WERI-Rb-1 (cell line): ENCODE measurements around the gene METTL15.

Experiments
- DNase-seq: peaks from one replicate; pipeline ENCODE4 v3.0.0-alpha.2; 2020
- H3K27ac ChIP-seq: fragments of 250-450 bp; sonication (Bioruptor Pico); 2 replicates; pipeline ENCODE4 v1.5.1; 2020; ENCODE audit warnings: mild to moderate bottlenecking, moderate library complexity
- H3K27me3 ChIP-seq: fragments of 250-450 bp; sonication (Bioruptor Pico); 2 replicates; pipeline ENCODE4 v1.5.1; 2021; ENCODE audit warnings: mild to moderate bottlenecking, low read depth, moderate library complexity; ENCODE audit not compliant: insufficient read depth, severe bottlenecking
- H3K36me3 ChIP-seq: fragments of 250-450 bp; sonication (Bioruptor Pico); 2 replicates; pipeline ENCODE4 v1.5.1; 2020; ENCODE audit warnings: mild to moderate bottlenecking, moderate library complexity
- H3K4me3 ChIP-seq: 2 replicates; pipeline ENCODE4 v1.5.1; 2011; ENCODE audit warnings: low read depth, mild to moderate bottlenecking, control low read depth, low read length
- H3K9me3 ChIP-seq: fragments of 250-450 bp; sonication (Bioruptor Pico); 2 replicates; pipeline ENCODE4 v1.5.1; 2021; ENCODE audit warnings: mild to moderate bottlenecking, moderate library complexity; ENCODE audit not compliant: severe bottlenecking
- TF ChIP-seq, protein P1 (sequence below): IDR thresholded peaks from 2 replicates; pipeline ENCODE4 v1.5.1; 2011; ENCODE audit warnings: low read depth, mild to moderate bottlenecking, control low read depth, inconsistent platforms, low read length

METTL15 gene

GRCh38 chr11:28337701-28338100 lies 229.5 kb downstream of the METTL15 start:
- Histone ChIP-seq H3K27ac (no peak overlapping the region), H3K9me3 (no peaks in the 10 kb centered on the region), H3K27me3 (no peaks in the 10 kb centered on the region), H3K4me3 (no peak overlapping the region), H3K36me3 (no peaks in the 10 kb centered on the region)
- no peak for DNase-seq
- TF ChIP-seq, protein P1, sequence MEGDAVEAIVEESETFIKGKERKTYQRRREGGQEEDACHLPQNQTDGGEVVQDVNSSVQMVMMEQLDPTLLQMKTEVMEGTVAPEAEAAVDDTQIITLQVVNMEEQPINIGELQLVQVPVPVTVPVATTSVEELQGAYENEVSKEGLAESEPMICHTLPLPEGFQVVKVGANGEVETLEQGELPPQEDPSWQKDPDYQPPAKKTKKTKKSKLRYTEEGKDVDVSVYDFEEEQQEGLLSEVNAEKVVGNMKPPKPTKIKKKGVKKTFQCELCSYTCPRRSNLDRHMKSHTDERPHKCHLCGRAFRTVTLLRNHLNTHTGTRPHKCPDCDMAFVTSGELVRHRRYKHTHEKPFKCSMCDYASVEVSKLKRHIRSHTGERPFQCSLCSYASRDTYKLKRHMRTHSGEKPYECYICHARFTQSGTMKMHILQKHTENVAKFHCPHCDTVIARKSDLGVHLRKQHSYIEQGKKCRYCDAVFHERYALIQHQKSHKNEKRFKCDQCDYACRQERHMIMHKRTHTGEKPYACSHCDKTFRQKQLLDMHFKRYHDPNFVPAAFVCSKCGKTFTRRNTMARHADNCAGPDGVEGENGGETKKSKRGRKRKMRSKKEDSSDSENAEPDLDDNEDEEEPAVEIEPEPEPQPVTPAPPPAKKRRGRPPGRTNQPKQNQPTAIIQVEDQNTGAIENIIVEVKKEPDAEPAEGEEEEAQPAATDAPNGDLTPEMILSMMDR = no peak

GRCh38 chr11:28338371-28338770 lies 230.2 kb downstream of the METTL15 start:
- Histone ChIP-seq H3K9me3 (no peaks in the 10 kb centered on the region), H3K27me3 (no peaks in the 10 kb centered on the region), H3K27ac (no peak overlapping the region), H3K36me3 (no peaks in the 10 kb centered on the region), H3K4me3 (no peak overlapping the region)
- no peak for DNase-seq
- TF ChIP-seq, protein P1 = no peak

DNA sequence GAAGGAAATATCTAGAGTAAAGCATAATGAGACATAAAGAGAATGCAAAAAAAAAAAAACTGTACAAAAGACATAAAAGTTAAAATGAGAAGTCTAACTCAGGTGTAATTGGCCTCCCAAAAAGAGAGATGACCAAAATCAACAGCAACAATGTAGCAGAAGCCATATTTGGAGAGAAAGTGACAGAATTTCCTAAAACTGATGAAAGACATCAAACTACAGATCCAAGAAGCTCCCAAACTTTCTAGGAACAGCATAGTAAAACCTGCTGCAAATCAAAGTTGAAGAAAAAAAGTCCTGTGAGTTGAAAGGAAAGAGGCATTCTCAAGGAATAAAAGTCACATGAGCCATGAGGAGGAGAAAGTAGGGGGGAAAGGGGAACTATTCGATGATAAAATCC lies 231.3 kb downstream of the METTL15 start:
- H3K27ac ChIP-seq = no peak overlapping the region
- no peaks in the 10 kb centered on the region for H3K36me3 ChIP-seq
- no peaks in the 10 kb centered on the region for H3K9me3 ChIP-seq
- H3K27me3 ChIP-seq = no peaks in the 10 kb centered on the region
- TF ChIP-seq, protein P1 = no peak
- no peak for DNase-seq
- H3K4me3 ChIP-seq = no peak overlapping the region

DNA sequence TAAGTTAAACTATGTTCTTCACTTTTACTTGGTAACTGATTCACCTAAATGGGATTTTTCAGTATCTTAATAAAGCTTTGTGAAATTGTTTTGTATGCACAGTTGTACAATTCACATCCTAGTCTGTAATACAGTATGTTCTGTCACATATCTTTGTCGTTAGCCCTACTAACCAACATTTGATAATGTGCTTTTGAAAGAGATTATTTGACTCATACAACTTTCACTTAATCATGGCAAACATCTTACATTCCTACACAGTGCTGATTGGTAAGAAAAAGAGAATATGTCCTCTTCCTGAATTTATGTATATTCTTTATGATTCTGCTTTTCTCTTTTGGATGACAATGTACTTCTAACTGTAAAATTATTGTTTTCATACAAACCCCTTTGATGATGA lies 234.5 kb downstream of the METTL15 start:
- H3K4me3 ChIP-seq = no peak overlapping the region
- TF ChIP-seq, protein P1 = no peak
- no peak overlapping the region for H3K27ac ChIP-seq
- no peak for DNase-seq
- H3K27me3 ChIP-seq = no peaks in the 10 kb centered on the region
- H3K36me3 ChIP-seq = no peaks in the 10 kb centered on the region
- H3K9me3 ChIP-seq = no peaks in the 10 kb centered on the region

GRCh38 chr11:28343304-28344233 lies 235.4 kb downstream of the METTL15 start:
- H3K9me3 ChIP-seq = no peaks in the 10 kb centered on the region
- no peaks in the 10 kb centered on the region for H3K27me3 ChIP-seq
- H3K4me3 ChIP-seq = no peak overlapping the region
- no peak for DNase-seq
- H3K27ac ChIP-seq = no peak overlapping the region
- TF ChIP-seq, protein P1 = no peak
- H3K36me3 ChIP-seq = no peaks in the 10 kb centered on the region
